SIG-M5 treated with dmso at 0.1 percent for 504 hours (cell line): ENCODE results near the gene SMIM28.

Experiments
- DNase-seq: peaks from one replicate; lab custom pipeline; 2025; ENCODE audit not compliant: unreplicated experiment; lab: John Stamatoyannopoulos, UW

The SMIM28 gene

GRCh38 chr6:138372711-138373463 is 4.8 kb upstream of the SMIM28 start:
- no peak for DNase-seq

GRCh38 chr6:138374230-138374629 is 3.5 kb upstream of the SMIM28 start:
- no peak for DNase-seq

GRCh38 chr6:138374815-138375214 is 2.9 kb upstream of the SMIM28 start:
- DNase-seq = no peak

- no peak for DNase-seq
These were observed 663 bp upstream of the SMIM28 start for GRCh38 chr6:138377042-138377441.

GRCh38 chr6:138378463-138378862 is 758 bp downstream of the SMIM28 start:
- DNase-seq = no peak

- DNase-seq = no peak
These were observed 5.0 kb downstream of the SMIM28 start for GRCh38 chr6:138382498-138383265.

GRCh38 chr6:138383776-138384175 is 6.1 kb downstream of the SMIM28 start:
- no peak for DNase-seq

GRCh38 chr6:138386897-138387296 is 9.2 kb downstream of the SMIM28 start:
- no peak for DNase-seq

- DNase-seq = no peak
These were observed 10.1 kb downstream of the SMIM28 start for GRCh38 chr6:138387577-138388368.

GRCh38 chr6:138389551-138389950 is 11.8 kb downstream of the SMIM28 start:
- DNase-seq = no peak

GRCh38 chr6:138393871-138394783 is 16.4 kb downstream of the SMIM28 start:
- DNase-seq = peak; percentile 57

- no peak for DNase-seq
These were observed 19.0 kb downstream of the SMIM28 start for GRCh38 chr6:138396709-138397108.

GRCh38 chr6:138397128-138398122 is 19.7 kb downstream of the SMIM28 start:
- no peak for DNase-seq

GRCh38 chr6:138400326-138400725 is 22.6 kb downstream of the SMIM28 start:
- no peak for DNase-seq

GRCh38 chr6:138401960-138402837 is 24.5 kb downstream of the SMIM28 start:
- no peak for DNase-seq

- DNase-seq = no peak
These were observed 25.1 kb downstream of the SMIM28 start for GRCh38 chr6:138402838-138403187.

- no peak for DNase-seq
These were observed 25.7 kb downstream of the SMIM28 start for GRCh38 chr6:138403324-138403800.
